Activated CD4-positive, alpha-beta memory T cell treated with anti-CD3 and anti-CD28 coated beads for 36 hours (primary cell): ENCODE measurements around the gene RNF4. TPM values are rescaled to one million over a fixed set of nuclear protein-coding genes. Genes with fewer than 3 reads are reported as not detected.
"Not testable (repeated sequence)": the region's sequence is repeated elsewhere in the genome, so short reads cannot be mapped to it uniquely, and the experiment has no call there.

ENCODE experiments used
- CTCF ChIA-PET: fragments of 350-600 bp; sonication (Branson Sonifier 250); formaldehyde crosslinking; loops from one replicate; lab custom pipeline; 2021; ENCODE audit warnings: antibody characterized with exemption, inconsistent platforms; lab: Charles Lee
- POLR2A ChIA-PET: fragments of 350-600 bp; sonication (Branson Sonifier 250); formaldehyde crosslinking; loops from one replicate; lab custom pipeline; 2021; ENCODE audit warnings: antibody characterized with exemption; lab: Charles Lee
- DNase-seq: peaks from one replicate; pipeline ENCODE4 v3.0.0-alpha.2; 2020
- H3K27ac Mint-ChIP-seq: one replicate; pipeline ENCODE4 v1.8.0; 2021; ENCODE audit warnings: mixed read lengths
- H3K27me3 Mint-ChIP-seq: one replicate; pipeline ENCODE4 v1.8.0; 2021; ENCODE audit warnings: mixed read lengths
- H3K36me3 Mint-ChIP-seq: one replicate; pipeline ENCODE4 v1.8.0; 2021; ENCODE audit warnings: mixed read lengths
- H3K4me1 Mint-ChIP-seq: one replicate; pipeline ENCODE4 v1.8.0; 2021; ENCODE audit warnings: low read depth, mixed read lengths
- H3K4me3 Mint-ChIP-seq: one replicate; pipeline ENCODE4 v1.8.0; 2021; ENCODE audit warnings: mild to moderate bottlenecking, mixed read lengths
- H3K9me3 Mint-ChIP-seq: one replicate; pipeline ENCODE4 v1.8.0; 2021; ENCODE audit warnings: mixed read lengths
- intact Hi-C: fragments of 100-400 bp; cut with micrococcal nuclease; formaldehyde crosslinking; loops from one replicate; pipeline ENCODE4 v1.15.1; 2023
- total RNA-seq, 2 experiments: library from RNA; stranded (reverse); gene quantifications; one replicate each; pipeline ENCODE4 v1.2.3, GENCODE V29; 2021

The RNF4 gene
- total RNA-seq, 2 experiments from 2014 or later = 84.6 to 90.3 TPM

DNA sequence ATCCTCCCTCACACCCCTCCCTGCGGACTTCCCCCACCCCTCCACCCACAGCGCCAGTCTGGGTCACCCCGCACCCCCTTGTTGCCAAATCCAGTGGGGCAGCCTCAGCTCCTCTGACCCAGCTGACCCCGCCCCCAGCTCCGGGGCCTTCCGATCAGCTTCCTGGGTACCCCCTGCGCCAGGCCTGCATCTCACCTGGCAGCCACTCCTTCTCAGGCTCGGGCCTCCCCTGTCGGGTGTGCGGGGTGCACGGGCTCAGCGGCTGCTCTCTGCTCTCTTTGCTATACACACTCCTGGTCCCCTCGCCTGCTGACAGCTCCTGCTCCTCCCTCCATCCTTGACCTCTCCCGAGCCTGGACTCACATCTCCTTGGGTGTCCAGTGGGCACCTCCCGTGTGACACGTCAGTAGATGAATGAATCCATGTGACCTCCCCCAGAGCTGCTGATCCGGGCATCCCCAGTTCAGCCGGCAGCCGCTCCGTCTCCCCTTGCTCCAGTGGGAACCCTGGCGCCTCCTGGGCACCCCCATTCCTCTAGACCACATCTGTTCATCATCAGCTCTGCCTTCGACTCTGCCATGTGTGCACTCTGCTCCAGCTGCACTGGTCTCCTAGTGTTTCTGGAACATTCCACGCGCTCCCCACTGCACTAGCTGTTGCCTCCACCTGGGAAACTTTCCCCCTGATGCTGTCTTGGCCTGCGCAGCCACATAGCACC lies 40.3 kb upstream of the RNF4 start:
- POLR2A ChIA-PET = no interaction called here
- no peak for DNase-seq
- intact Hi-C loops = no loop called here
- Mint-ChIP-seq H3K9me3 (no peaks in the 10 kb centered on the region), H3K4me1 (no peaks in the 10 kb centered on the region), H3K36me3 (no peaks in the 10 kb centered on the region), H3K27me3 (no peaks in the 10 kb centered on the region), H3K27ac (no peak overlapping the region), H3K4me3 (no peak overlapping the region)
- CTCF ChIA-PET = no interaction called here

DNA sequence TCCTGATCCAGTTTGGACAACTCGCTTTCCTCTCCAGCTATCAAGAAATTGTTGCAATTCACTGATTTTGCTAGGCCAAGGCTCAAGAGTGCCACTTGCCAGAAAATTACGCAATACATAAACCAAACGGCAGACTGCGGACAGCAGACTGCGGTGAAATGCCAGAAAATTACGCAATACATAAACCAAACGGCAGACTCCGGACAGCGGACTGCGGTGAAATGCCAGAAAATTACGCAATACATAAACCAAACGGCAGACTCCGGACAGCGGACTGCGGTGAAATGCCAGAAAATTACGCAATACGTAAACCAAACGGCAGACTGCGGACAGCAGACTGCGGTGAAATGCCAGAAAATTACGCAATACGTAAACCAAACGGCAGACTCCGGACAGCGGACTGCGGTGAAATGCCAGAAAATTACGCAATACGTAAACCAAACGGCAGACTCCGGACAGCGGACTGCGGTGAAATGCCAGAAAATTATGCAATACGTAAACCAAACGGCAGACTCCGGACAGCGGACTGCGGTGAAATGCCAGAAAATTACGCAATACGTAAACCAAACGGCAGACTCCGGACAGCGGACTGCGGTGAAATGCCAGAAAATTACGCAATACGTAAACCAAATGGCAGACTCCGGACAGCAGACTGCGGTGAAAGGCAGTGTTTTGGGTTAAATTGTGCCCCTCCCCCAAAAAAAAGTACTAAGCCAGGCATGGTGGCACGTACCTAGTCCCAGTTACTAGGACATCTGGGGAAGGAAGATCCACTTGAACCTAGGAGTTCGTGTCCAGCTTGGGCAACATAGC lies 38.8 kb upstream of the RNF4 start:
- H3K4me3 Mint-ChIP-seq, H3K4me1 Mint-ChIP-seq, H3K27me3 Mint-ChIP-seq, intact Hi-C loops, H3K36me3 Mint-ChIP-seq, POLR2A ChIA-PET, H3K27ac Mint-ChIP-seq, H3K9me3 Mint-ChIP-seq, DNase-seq: not testable (repeated sequence)
- CTCF ChIA-PET = interaction anchor here (1.1 kb wide), 1 partner anchor 11 kb away, joined by 3 read pairs; no protein-coding TSS in a partner anchor

GRCh38 chr4:2432004-2432403 lies 36.9 kb upstream of the RNF4 start:
- Mint-ChIP-seq H3K27me3 (no peaks in the 10 kb centered on the region), H3K4me1 (no peaks in the 10 kb centered on the region), H3K27ac (no peak overlapping the region), H3K9me3 (no peaks in the 10 kb centered on the region), H3K4me3 (no peak overlapping the region), H3K36me3 (no peaks in the 10 kb centered on the region)
- intact Hi-C loops = no loop called here
- ChIA-PET POLR2A (no interaction called here), CTCF (interaction anchor here (1.3 kb wide), 1 partner anchor 10 kb away, joined by 4 read pairs; no protein-coding TSS in a partner anchor)
- DNase-seq = no peak

DNA sequence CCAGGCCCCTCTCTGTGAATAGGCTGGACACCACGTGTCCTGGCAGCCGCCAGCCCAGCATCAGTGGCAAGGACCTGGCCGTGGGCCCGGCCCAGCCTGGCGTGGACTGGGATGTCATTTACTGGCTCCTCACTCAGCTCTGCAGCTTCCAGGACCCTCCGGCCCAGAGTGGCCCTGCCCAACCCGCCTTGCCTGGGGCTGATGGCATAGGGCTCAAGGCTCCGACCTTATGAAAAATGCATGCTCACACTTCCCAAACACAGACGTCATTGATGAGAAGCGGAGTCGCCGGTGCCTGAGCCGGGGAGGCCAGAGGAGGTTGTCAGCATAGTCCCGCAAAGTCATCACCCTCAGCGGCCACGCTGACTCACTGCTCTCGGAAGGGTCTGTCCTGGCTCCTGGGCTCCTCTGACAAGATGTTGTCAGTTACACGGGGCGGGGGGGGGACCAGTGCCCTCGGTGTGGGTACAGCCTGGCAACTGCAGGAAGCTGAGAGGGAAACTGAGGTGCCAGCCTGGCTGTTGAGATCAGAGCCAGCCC lies 35.8 kb upstream of the RNF4 start:
- CTCF ChIA-PET = no interaction called here

GRCh38 chr4:2433609-2434350 lies 35.1 kb upstream of the RNF4 start:
- Mint-ChIP-seq H3K4me1 (no peaks in the 10 kb centered on the region), H3K27ac (no peak overlapping the region), H3K36me3 (no peaks in the 10 kb centered on the region), H3K4me3 (no peak overlapping the region), H3K27me3 (no peaks in the 10 kb centered on the region), H3K9me3 (no peaks in the 10 kb centered on the region)
- intact Hi-C loops = no loop called here
- ChIA-PET POLR2A (no interaction called here), CTCF (no interaction called here)
- DNase-seq = no peak

More for the DNA sequence above, 35.8 kb upstream of the RNF4 start:
- H3K27ac Mint-ChIP-seq = no peak overlapping the region
- H3K9me3 Mint-ChIP-seq = no peaks in the 10 kb centered on the region
- no peak for DNase-seq
- H3K4me3 Mint-ChIP-seq = no peak overlapping the region
- H3K36me3 Mint-ChIP-seq = no peaks in the 10 kb centered on the region
- intact Hi-C loops = no loop called here
- no peaks in the 10 kb centered on the region for H3K27me3 Mint-ChIP-seq
- POLR2A ChIA-PET = no interaction called here
- H3K4me1 Mint-ChIP-seq = no peaks in the 10 kb centered on the region

- DNase-seq = no peak
- Mint-ChIP-seq H3K4me3 (no peak overlapping the region), H3K27ac (no peak overlapping the region), H3K27me3 (no peaks in the 10 kb centered on the region), H3K4me1 (no peaks in the 10 kb centered on the region), H3K9me3 (no peaks in the 10 kb centered on the region), H3K36me3 (no peaks in the 10 kb centered on the region)
- POLR2A ChIA-PET = no interaction called here
- intact Hi-C loops = no loop called here
- CTCF ChIA-PET = no interaction called here
Measured at GRCh38 chr4:2434420-2434819, 34.5 kb upstream of the RNF4 start.

GRCh38 chr4:2436301-2436700 lies 32.6 kb upstream of the RNF4 start:
- Mint-ChIP-seq H3K36me3 (no peaks in the 10 kb centered on the region), H3K9me3 (no peaks in the 10 kb centered on the region), H3K27me3 (no peaks in the 10 kb centered on the region), H3K4me3 (no peak overlapping the region), H3K4me1 (peaks cover under 1% of the 10 kb centered on the region), H3K27ac (no peak overlapping the region)
- ChIA-PET POLR2A (no interaction called here), CTCF (interaction anchor here (0.9 to 2.6 kb wide), 3 partner anchors 207 to 219 kb away, joined by 3 to 8 read pairs (median 3); no protein-coding TSS in a partner anchor)
- intact Hi-C loops = no loop called here
- no peak for DNase-seq

GRCh38 chr4:2436761-2437474 lies 32.0 kb upstream of the RNF4 start:
- CTCF ChIA-PET = interaction anchor here (0.9 to 2.6 kb wide), 3 partner anchors 207 to 220 kb away, joined by 3 to 8 read pairs (median 3); no protein-coding TSS in a partner anchor
- intact Hi-C loops = no loop called here
- Mint-ChIP-seq H3K27ac (no peak overlapping the region), H3K9me3 (no peaks in the 10 kb centered on the region), H3K4me1 (peaks cover 4% of the 10 kb centered on the region), H3K27me3 (no peaks in the 10 kb centered on the region), H3K4me3 (no peak overlapping the region), H3K36me3 (no peaks in the 10 kb centered on the region)
- POLR2A ChIA-PET = no interaction called here
- no peak for DNase-seq

- CTCF ChIA-PET = interaction anchor here (0.6 to 2.6 kb wide), 2 partner anchors 218 to 831 kb away, joined by 3 to 8 read pairs; no protein-coding TSS in a partner anchor
- no peaks in the 10 kb centered on the region for H3K36me3 Mint-ChIP-seq
- peaks cover 4% of the 10 kb centered on the region for H3K4me1 Mint-ChIP-seq
- H3K27ac Mint-ChIP-seq = no peak overlapping the region
- H3K9me3 Mint-ChIP-seq = no peaks in the 10 kb centered on the region
- H3K27me3 Mint-ChIP-seq = no peaks in the 10 kb centered on the region
- POLR2A ChIA-PET = no interaction called here
- no peak overlapping the region for H3K4me3 Mint-ChIP-seq
- DNase-seq = no peak
- intact Hi-C loops = no loop called here
Measured at GRCh38 chr4:2437475-2438215, 31.3 kb upstream of the RNF4 start.

GRCh38 chr4:2438822-2439718 lies 29.8 kb upstream of the RNF4 start:
- CTCF ChIA-PET = interaction anchor here (0.6 to 1.0 kb wide), 4 partner anchors 11 to 201 kb away, joined by 3 to 5 read pairs (median 4); partner anchors contain the start of genes CFAP99 and ZFYVE28

More at GRCh38 chr4:2438822-2439718, 29.8 kb upstream of the RNF4 start:
- H3K4me1 Mint-ChIP-seq = peaks cover 4% of the 10 kb centered on the region
- POLR2A ChIA-PET = no interaction called here
- H3K27me3 Mint-ChIP-seq = no peaks in the 10 kb centered on the region
- no peaks in the 10 kb centered on the region for H3K36me3 Mint-ChIP-seq
- H3K27ac Mint-ChIP-seq = no peak overlapping the region
- no peaks in the 10 kb centered on the region for H3K9me3 Mint-ChIP-seq
- no peak for DNase-seq
- intact Hi-C loops = no loop called here
- H3K4me3 Mint-ChIP-seq = no peak overlapping the region
